K562 (cell line): ENCODE data around the gene KCNK7. TPM values are rescaled to one million over a fixed set of nuclear protein-coding genes. Genes with fewer than 3 reads are reported as not detected.
A peak's percentile ranks its signal among the peaks of the same experiment; 100 is the strongest.

Source experiments
- ATAC-seq: fragments of 200-7000 bp; cut with Tn5 transposase; 3 replicates; pipeline ENCODE4 v1.9.1; 2020; ENCODE audit warnings: moderate library complexity
- BruUV-seq: library from RNA; stranded (reverse); fragments of 400-500 nt; replicated peaks from 2 replicates; lab custom pipeline; 2021; lab: Mats Ljungman, UMichigan
- CTCF ChIA-PET: fragments of 300-600 bp; formaldehyde crosslinking; extraction: SDS; loops from one replicate; lab custom pipeline; 2021; ENCODE audit warnings: low intra/inter-chr PET ratio; lab: Yijun Ruan, JAX
- POLR2A ChIA-PET: fragments of 300-600, 350-650 bp; sonication (Branson Sonifier 250); formaldehyde crosslinking; extraction: SDS; loops from one replicate; lab custom pipeline; 2021; ENCODE audit warnings: antibody characterized with exemption, inconsistent platforms; lab: Yijun Ruan, JAX
- DNase-seq, 4 experiments: peaks; one replicate each; pipeline versions ENCODE4 v3.0.0 to v3.0.0-alpha.2; 2011 to 2018; ENCODE audit warnings: low spot score in 3 of 4, mixed read lengths in 3 of 4; ENCODE audit errors: extremely low read depth in 1 of 4
- FAIRE-seq: peaks from 2 replicates; lab custom pipeline; 2011; peaks lifted over from hg19 to GRCh38; lab: Jason Lieb, UNC
- H2AFZ ChIP-seq: 2 replicates; pipeline ENCODE4 v1.6.0; 2011; ENCODE audit warnings: low read depth, low read length, control low read depth, inconsistent platforms
- H3K27ac ChIP-seq: fragments of 200-600 bp; 3 replicates; pipeline ENCODE4 v1.8.0; 2011; ENCODE audit warnings: low read depth, mild to moderate bottlenecking, control low read depth, inconsistent platforms, low read length, moderate library complexity, mixed read lengths; ENCODE audit errors: extremely low read depth
- H3K27me3 ChIP-seq, 2 experiments: fragments of 300-600 bp in 1 of 2; 2 replicates in 1 of 2; 3 replicates in 1 of 2; pipeline versions ENCODE4 v1.6.0 to v1.8.0; 2011; ENCODE audit warnings: inconsistent platforms in 2 of 2, low read length in 2 of 2, mild to moderate bottlenecking in 1 of 2, mixed read lengths in 1 of 2, moderate library complexity in 1 of 2; ENCODE audit not compliant: control insufficient read depth in 2 of 2, insufficient read depth in 2 of 2
- H3K36me3 ChIP-seq: fragments of 300-600 bp; 3 replicates; pipeline ENCODE4 v1.8.0; 2011; ENCODE audit warnings: mild to moderate bottlenecking, low read length, inconsistent platforms; ENCODE audit not compliant: control insufficient read depth, insufficient read depth
- H3K4me1 ChIP-seq, 2 experiments: fragments of 200-600 bp in 1 of 2; replicated peaks in 1 of 2; 2 replicates in 1 of 2; 3 replicates in 1 of 2; pipeline versions ENCODE4 v1.5.1 to v1.8.0; 2011; ENCODE audit warnings: inconsistent platforms in 2 of 2, low read length in 2 of 2, mild to moderate bottlenecking in 1 of 2, mixed read lengths in 1 of 2, moderate library complexity in 1 of 2; ENCODE audit not compliant: control insufficient read depth in 2 of 2, insufficient read depth in 2 of 2
- H3K4me2 ChIP-seq: 2 replicates; pipeline ENCODE4 v1.6.1; 2011; ENCODE audit warnings: low read length, control low read depth, inconsistent platforms, mixed read lengths; ENCODE audit not compliant: insufficient read depth
- H3K4me3 ChIP-seq: fragments of 200-600 bp; sonication (generic), shearing (Covaris generic); 2 replicates; pipeline ENCODE4 v1.5.1; 2016; ENCODE audit warnings: control low read depth, inconsistent platforms
- H3K79me2 ChIP-seq: fragments of 200-600 bp; 3 replicates; pipeline ENCODE4 v1.8.0; 2011; ENCODE audit warnings: low read length, inconsistent platforms; ENCODE audit not compliant: control insufficient read depth, insufficient read depth
- H3K9ac ChIP-seq, 2 experiments: 2 replicates each; pipeline versions ENCODE4 v1.6.0 to v1.6.1; 2011; ENCODE audit warnings: low read depth in 2 of 2, low read length in 2 of 2, control low read depth in 1 of 2, inconsistent platforms in 1 of 2, mild to moderate bottlenecking in 1 of 2, mixed read lengths in 1 of 2; ENCODE audit not compliant: insufficient read depth in 1 of 2
- H3K9me1 ChIP-seq: one replicate; pipeline ENCODE4 v1.6.0; 2011; ENCODE audit warnings: inconsistent platforms, mild to moderate bottlenecking, low read length, moderate library complexity; ENCODE audit not compliant: control insufficient read depth, insufficient read depth
- H3K9me3 ChIP-seq: replicated peaks from 2 replicates; pipeline ENCODE4 v1.5.1; 2011; ENCODE audit warnings: low read depth, low read length, inconsistent platforms; ENCODE audit not compliant: control insufficient read depth, insufficient read depth
- H4K20me1 ChIP-seq: replicated peaks from 2 replicates; pipeline ENCODE4 v1.6.1; 2011; ENCODE audit warnings: low read length, inconsistent platforms, mixed read lengths; ENCODE audit not compliant: control insufficient read depth, insufficient read depth
- BDP1 ChIP-seq: IDR thresholded peaks from 3 replicates; pipeline ENCODE4 v1.6.1; 2011; ENCODE audit not compliant: insufficient read length, insufficient read depth
- CSDE1 ChIP-seq, 2 experiments: fragments of 450-650 bp; IDR thresholded peaks; 2 replicates each; pipeline ENCODE4 v1.6.1; 2016; ENCODE audit warnings: mild to moderate bottlenecking in 1 of 2
- KLF6 ChIP-seq: fragments of 250-450 bp; sonication (Bioruptor Pico); IDR thresholded peaks from 2 replicates; pipeline ENCODE4 v1.4.0; 2020; ENCODE audit warnings: mild to moderate bottlenecking, moderate library complexity, borderline replicate concordance
- NCOA1 ChIP-seq: fragments of 450-650 bp; IDR thresholded peaks from 2 replicates; pipeline ENCODE4 v1.6.1; 2016; ENCODE audit warnings: low read depth
- NR2C1 ChIP-seq, 2 experiments: fragments of 450-650 bp; IDR thresholded peaks; 2 replicates each; pipeline ENCODE4 v1.6.1; 2017; ENCODE audit warnings: mild to moderate bottlenecking in 2 of 2, antibody characterized with exemption in 1 of 2, inconsistent platforms in 1 of 2, missing compliant biosample characterization in 1 of 2, missing genetic modification characterization in 1 of 2
- RFX1 ChIP-seq: fragments of 450-650 bp; IDR thresholded peaks from 2 replicates; pipeline ENCODE4 v1.6.1; 2016; ENCODE audit warnings: mild to moderate bottlenecking, moderate library complexity
- RFX5 ChIP-seq: IDR thresholded peaks from 2 replicates; pipeline ENCODE4 v1.6.1; 2011; ENCODE audit warnings: low read depth, mild to moderate bottlenecking, improper control_type of control experiment, low read length
- RNF2 ChIP-seq: sonication (generic); IDR thresholded peaks from 2 replicates; pipeline ENCODE4 v1.6.1; 2016
- SMARCA4 ChIP-seq: fragments of 450-650 bp; IDR thresholded peaks from 2 replicates; pipeline ENCODE4 v1.6.1; 2016
- ZBTB7A ChIP-seq: IDR thresholded peaks from 2 replicates; pipeline ENCODE4 v1.6.1; 2011; ENCODE audit warnings: low read depth, mild to moderate bottlenecking, low read length, moderate library complexity, borderline replicate concordance; ENCODE audit not compliant: control insufficient read depth
- ZFX ChIP-seq: sonication (generic); formaldehyde crosslinking; IDR thresholded peaks from 2 replicates; pipeline ENCODE4 v1.8.0; 2022; ENCODE audit warnings: mild to moderate bottlenecking, missing genetic modification reagents, moderate library complexity
- WGBS: fragments of 100-300 bp; shearing (Covaris generic); methylation state at CpG from one replicate; pipeline ENCODE4 v1.1.6; 2016; ENCODE audit warnings: low coverage, mixed read lengths; ENCODE audit not compliant: insufficient coverage; ENCODE audit errors: missing lambda C conversion rate; 5-methylcytosine and 5-hydroxymethylcytosine counted together
- in situ Hi-C: fragments of 300-500 bp; cut with MboI; formaldehyde crosslinking; loops from 4 replicates; pipeline ENCODE4 v1.15.0; 2018; ENCODE audit warnings: inconsistent platforms, mixed read lengths
- intact Hi-C: fragments of 100-400 bp; cut with micrococcal nuclease; formaldehyde crosslinking; loops from 2 replicates; pipeline ENCODE4 v1.14.2; 2022
- polyA plus RNA-seq, 8 experiments: library from polyadenylated mRNA; depleted of rRNA in 4 of 8; stranded (reverse) in 5 of 8; unstranded in 3 of 8; fragments of >200 nt; fragmentation: Nextera tagmentation in 2 of 8; fragmentation: Illumina TruSeq in 1 of 8; extraction: Ambion mirVana in 2 of 8; extraction: Trizol in 1 of 8; gene quantifications; 2 replicates each; pipeline versions ENCODE4 v1.2.1 to v1.2.3, GENCODE V29; 2011 to 2014; ENCODE audit warnings: inconsistent platforms in 1 of 8, missing spikeins in 1 of 8
- total RNA-seq, 7 experiments: library from RNA; depleted of rRNA in 6 of 7; stranded (reverse); fragments of >200 nt in 6 of 7; fragmentation: Illumina TruSeq in 2 of 7; extraction: Trizol in 2 of 7; gene quantifications; 2 replicates each; pipeline versions ENCODE4 v1.2.1 to v1.2.3, GENCODE V29; 2011 to 2021; ENCODE audit warnings: low replicate concordance in 1 of 7
- TF ChIP-seq, protein P1 (sequence below): conservative IDR thresholded peaks from 2 replicates; pipeline ENCODE4 v1.6.1; 2011; ENCODE audit warnings: low read depth, mild to moderate bottlenecking, low read length; ENCODE audit not compliant: control insufficient read depth
- TF ChIP-seq, protein P2 (sequence below): sonication (generic); formaldehyde crosslinking; IDR thresholded peaks from 2 replicates; pipeline ENCODE4 v1.8.0; 2022; ENCODE audit warnings: missing genetic modification reagents, mild to moderate bottlenecking, borderline replicate concordance
- TF ChIP-seq, protein P3 (sequence below): sonication (generic); formaldehyde crosslinking; IDR thresholded peaks from 2 replicates; pipeline ENCODE4 v1.8.0; 2022; ENCODE audit warnings: mild to moderate bottlenecking, missing genetic modification reagents

Gene KCNK7
- total and polyA plus RNA-seq, 9 of the 15 experiments (the other 6 are each of a cell fraction or from before 2014, with no cell fraction given) = 0.07 to 0.40 TPM; not detected in 7

DNA sequence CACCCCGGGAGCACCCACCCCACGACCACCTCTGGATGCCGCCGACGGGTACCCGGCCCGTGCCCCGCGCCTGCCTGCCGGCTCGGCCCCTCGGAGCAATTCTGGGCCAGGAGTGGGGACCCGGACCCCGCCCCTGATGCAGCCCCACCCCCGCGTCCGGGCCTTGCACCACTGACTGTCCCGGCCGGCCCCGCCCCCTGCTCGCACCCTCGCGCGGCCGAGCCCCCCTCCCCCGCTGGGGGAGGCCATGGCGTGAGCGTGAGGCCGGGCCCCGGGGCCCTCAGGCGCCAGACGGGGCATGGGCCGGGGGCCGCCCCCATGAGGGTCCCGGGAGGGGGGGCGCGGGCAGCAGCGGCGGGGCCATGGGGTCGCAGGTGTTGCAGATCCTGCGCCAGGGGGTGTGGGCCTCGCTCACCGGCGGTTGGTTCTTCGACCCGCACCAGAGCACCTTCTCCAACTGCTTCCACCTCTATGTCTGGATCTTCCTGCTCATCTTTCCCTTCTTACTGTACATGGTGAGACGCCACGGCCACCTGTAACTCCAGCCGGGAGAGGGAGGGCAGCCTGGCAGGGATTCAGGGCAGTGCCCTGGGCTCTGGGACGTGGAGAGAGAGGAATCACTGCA lies 20.5 kb upstream of the KCNK7 start:
- Histone ChIP-seq H3K9me1 (no peaks in the 10 kb centered on the region), H2AFZ (peak overlapping the region; percentile 72; the same call in 1 of the 2 replicates), H3K27me3 (no peaks in the 10 kb centered on the region), H3K4me3 (peak overlapping the region; percentile 94), H4K20me1 (no peaks in the 10 kb centered on the region; the same call in 1 of the 2 replicates), H3K4me1 (peaks cover 28 to 76% of the 10 kb centered on the region in 2 experiments), H3K36me3 (peaks cover 53% of the 10 kb centered on the region; the same call in 2 of the 3 replicates), H3K27ac (peak overlapping the region; percentile 74), H3K79me2 (peaks cover 64% of the 10 kb centered on the region), H3K9ac (peak overlapping the region; percentile 85 to 97), H3K9me3 (no peaks in the 10 kb centered on the region), H3K4me2 (peak overlapping the region; percentile 90)
- ATAC-seq (peak; percentile 42), FAIRE-seq (no peak), DNase-seq (peak; percentile 81 to 97 (median 93))
- no TSS peak for BruUV-seq
- CTCF ChIA-PET = no interaction called here
- in situ Hi-C loops = no loop called here
- under 1% methylated on average over 18 of the region's 50 CpGs for WGBS
- intact Hi-C loops = loop anchor here (2.0 kb wide), 1 partner anchor 21 kb away; no protein-coding TSS in a partner anchor
- POLR2A ChIA-PET = interaction anchor here (0.5 to 2.0 kb wide), 12 partner anchors 10 to 275 kb away, joined by 3 to 18 read pairs (median 6); partner anchors contain the start of genes KCNK7 and MALAT1
- TF ChIP-seq, protein P1, sequence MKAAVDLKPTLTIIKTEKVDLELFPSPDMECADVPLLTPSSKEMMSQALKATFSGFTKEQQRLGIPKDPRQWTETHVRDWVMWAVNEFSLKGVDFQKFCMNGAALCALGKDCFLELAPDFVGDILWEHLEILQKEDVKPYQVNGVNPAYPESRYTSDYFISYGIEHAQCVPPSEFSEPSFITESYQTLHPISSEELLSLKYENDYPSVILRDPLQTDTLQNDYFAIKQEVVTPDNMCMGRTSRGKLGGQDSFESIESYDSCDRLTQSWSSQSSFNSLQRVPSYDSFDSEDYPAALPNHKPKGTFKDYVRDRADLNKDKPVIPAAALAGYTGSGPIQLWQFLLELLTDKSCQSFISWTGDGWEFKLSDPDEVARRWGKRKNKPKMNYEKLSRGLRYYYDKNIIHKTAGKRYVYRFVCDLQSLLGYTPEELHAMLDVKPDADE = peak; percentile 78; the same call in 1 of the 2 replicates
- TF ChIP-seq RFX1 = no peak
- TF ChIP-seq NCOA1 = no peak
- TF ChIP-seq, protein P2, sequence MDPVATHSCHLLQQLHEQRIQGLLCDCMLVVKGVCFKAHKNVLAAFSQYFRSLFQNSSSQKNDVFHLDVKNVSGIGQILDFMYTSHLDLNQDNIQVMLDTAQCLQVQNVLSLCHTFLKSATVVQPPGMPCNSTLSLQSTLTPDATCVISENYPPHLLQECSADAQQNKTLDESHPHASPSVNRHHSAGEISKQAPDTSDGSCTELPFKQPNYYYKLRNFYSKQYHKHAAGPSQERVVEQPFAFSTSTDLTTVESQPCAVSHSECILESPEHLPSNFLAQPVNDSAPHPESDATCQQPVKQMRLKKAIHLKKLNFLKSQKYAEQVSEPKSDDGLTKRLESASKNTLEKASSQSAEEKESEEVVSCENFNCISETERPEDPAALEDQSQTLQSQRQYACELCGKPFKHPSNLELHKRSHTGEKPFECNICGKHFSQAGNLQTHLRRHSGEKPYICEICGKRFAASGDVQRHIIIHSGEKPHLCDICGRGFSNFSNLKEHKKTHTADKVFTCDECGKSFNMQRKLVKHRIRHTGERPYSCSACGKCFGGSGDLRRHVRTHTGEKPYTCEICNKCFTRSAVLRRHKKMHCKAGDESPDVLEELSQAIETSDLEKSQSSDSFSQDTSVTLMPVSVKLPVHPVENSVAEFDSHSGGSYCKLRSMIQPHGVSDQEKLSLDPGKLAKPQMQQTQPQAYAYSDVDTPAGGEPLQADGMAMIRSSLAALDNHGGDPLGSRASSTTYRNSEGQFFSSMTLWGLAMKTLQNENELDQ = no peak
- TF ChIP-seq SMARCA4 = no peak
- TF ChIP-seq, protein P3, sequence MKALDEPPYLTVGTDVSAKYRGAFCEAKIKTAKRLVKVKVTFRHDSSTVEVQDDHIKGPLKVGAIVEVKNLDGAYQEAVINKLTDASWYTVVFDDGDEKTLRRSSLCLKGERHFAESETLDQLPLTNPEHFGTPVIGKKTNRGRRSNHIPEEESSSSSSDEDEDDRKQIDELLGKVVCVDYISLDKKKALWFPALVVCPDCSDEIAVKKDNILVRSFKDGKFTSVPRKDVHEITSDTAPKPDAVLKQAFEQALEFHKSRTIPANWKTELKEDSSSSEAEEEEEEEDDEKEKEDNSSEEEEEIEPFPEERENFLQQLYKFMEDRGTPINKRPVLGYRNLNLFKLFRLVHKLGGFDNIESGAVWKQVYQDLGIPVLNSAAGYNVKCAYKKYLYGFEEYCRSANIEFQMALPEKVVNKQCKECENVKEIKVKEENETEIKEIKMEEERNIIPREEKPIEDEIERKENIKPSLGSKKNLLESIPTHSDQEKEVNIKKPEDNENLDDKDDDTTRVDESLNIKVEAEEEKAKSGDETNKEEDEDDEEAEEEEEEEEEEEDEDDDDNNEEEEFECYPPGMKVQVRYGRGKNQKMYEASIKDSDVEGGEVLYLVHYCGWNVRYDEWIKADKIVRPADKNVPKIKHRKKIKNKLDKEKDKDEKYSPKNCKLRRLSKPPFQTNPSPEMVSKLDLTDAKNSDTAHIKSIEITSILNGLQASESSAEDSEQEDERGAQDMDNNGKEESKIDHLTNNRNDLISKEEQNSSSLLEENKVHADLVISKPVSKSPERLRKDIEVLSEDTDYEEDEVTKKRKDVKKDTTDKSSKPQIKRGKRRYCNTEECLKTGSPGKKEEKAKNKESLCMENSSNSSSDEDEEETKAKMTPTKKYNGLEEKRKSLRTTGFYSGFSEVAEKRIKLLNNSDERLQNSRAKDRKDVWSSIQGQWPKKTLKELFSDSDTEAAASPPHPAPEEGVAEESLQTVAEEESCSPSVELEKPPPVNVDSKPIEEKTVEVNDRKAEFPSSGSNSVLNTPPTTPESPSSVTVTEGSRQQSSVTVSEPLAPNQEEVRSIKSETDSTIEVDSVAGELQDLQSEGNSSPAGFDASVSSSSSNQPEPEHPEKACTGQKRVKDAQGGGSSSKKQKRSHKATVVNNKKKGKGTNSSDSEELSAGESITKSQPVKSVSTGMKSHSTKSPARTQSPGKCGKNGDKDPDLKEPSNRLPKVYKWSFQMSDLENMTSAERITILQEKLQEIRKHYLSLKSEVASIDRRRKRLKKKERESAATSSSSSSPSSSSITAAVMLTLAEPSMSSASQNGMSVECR (CRISPR knock-in tag) = peak; percentile 77
- TF ChIP-seq RNF2 = no peak
- TF ChIP-seq BDP1 = no peak
- no peak for TF ChIP-seq RFX5
- no peak for TF ChIP-seq NR2C1 (IDR thresholded peaks at IDR 0.05)
- TF ChIP-seq NR2C1 (tag; IDR thresholded peaks at IDR 0.05) = no peak
- TF ChIP-seq ZBTB7A = peak; percentile 77; the same call in 1 of the 2 replicates
- no peak for TF ChIP-seq CSDE1 (IDR thresholded peaks at IDR 0.05)
- peak; percentile 49 for TF ChIP-seq ZFX (CRISPR knock-in tag)
- no peak for TF ChIP-seq KLF6 (CRISPR knock-in tag)
